SJCRH30 (cell line): Measurements from ENCODE around the gene BCAT1. TPM values are rescaled to one million over a fixed set of nuclear protein-coding genes. Genes with fewer than 3 reads are reported as not detected.
A peak's percentile ranks its signal among the peaks of the same experiment; 100 is the strongest.
"Not testable (repeated sequence)": the region's sequence is repeated elsewhere in the genome, so short reads cannot be mapped to it uniquely, and the experiment has no call there.

ENCODE experiments used
- DNase-seq, 2 experiments: peaks; one replicate each; pipeline ENCODE4 v3.0.0-alpha.2; 2015 to 2020
- H3K27ac ChIP-seq: fragments of 250-450 bp; sonication (Bioruptor Pico); 2 replicates; pipeline ENCODE4 v1.5.1; 2020; ENCODE audit warnings: mild to moderate bottlenecking, moderate library complexity
- H3K27me3 ChIP-seq: fragments of 250-450 bp; sonication (Bioruptor Pico); 2 replicates; pipeline ENCODE4 v1.5.1; 2020; ENCODE audit warnings: mild to moderate bottlenecking, moderate library complexity
- H3K36me3 ChIP-seq: fragments of 250-450 bp; sonication (Bioruptor Pico); 2 replicates; pipeline ENCODE4 v1.5.1; 2020; ENCODE audit warnings: mild to moderate bottlenecking, moderate library complexity
- H3K4me1 ChIP-seq: fragments of 250-450 bp; sonication (Bioruptor Pico); 2 replicates; pipeline ENCODE4 v1.5.1; 2020; ENCODE audit warnings: mild to moderate bottlenecking, moderate library complexity
- H3K4me3 ChIP-seq: fragments of 250-450 bp; sonication (Bioruptor Pico); 2 replicates; pipeline ENCODE4 v1.5.1; 2020; ENCODE audit warnings: mild to moderate bottlenecking, moderate library complexity
- H3K9me3 ChIP-seq: fragments of 250-450 bp; sonication (Bioruptor Pico); replicated peaks from 2 replicates; pipeline ENCODE4 v1.5.1; 2020; ENCODE audit warnings: mild to moderate bottlenecking, moderate library complexity
- total RNA-seq: library from RNA; depleted of rRNA; stranded (reverse); fragments of >200 nt; shearing (Covaris generic); gene quantifications from 2 replicates; pipeline ENCODE4 v1.2.3, GENCODE V29; 2014

The BCAT1 gene
- total RNA-seq, 1 experiment from 2014 or later: 239 TPM

DNA sequence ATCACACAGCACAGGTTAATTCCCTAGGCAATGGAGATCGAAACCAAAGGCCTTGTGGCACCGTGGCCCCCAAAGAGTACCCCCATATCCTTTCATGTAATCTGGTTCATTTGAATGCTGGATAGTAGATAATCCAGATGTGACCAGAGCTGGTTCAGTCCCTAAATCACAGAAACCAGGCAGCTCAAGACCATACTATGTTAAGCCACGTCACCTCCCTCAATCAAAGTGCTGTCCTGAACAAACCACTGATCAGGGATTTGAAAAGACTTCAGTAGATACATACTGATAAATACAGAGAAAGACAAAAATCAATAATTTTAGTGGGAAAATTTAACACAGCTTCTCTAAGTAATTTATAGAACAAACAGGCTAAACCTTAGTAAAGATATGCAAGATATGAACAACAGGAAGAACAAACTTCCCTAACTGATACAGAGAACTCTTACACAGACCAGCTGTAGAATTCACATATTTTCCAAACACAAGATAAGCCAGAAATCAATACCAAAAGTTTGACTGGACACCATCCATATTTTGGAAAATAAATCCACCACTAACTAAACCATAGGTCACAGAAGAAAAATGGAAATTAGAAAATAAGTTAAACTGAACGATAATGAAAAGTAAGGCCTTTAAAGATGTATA lies 67.1 kb downstream of the BCAT1 start:
- Histone ChIP-seq H3K9me3 (no peaks in the 10 kb centered on the region), H3K36me3 (peaks cover 88% of the 10 kb centered on the region), H3K4me1 (no peaks in the 10 kb centered on the region), H3K27me3 (no peaks in the 10 kb centered on the region), H3K4me3 (no peak overlapping the region), H3K27ac (no peak overlapping the region)
- DNase-seq: no peak

- Histone ChIP-seq H3K4me1 (no peaks in the 10 kb centered on the region), H3K36me3 (peaks cover 91% of the 10 kb centered on the region), H3K4me3 (no peak overlapping the region), H3K27me3 (no peaks in the 10 kb centered on the region), H3K27ac (no peak overlapping the region), H3K9me3 (no peaks in the 10 kb centered on the region)
- no peak for DNase-seq
Measured at GRCh38 chr12:24881227-24881626, 67.7 kb downstream of the BCAT1 start.

DNA sequence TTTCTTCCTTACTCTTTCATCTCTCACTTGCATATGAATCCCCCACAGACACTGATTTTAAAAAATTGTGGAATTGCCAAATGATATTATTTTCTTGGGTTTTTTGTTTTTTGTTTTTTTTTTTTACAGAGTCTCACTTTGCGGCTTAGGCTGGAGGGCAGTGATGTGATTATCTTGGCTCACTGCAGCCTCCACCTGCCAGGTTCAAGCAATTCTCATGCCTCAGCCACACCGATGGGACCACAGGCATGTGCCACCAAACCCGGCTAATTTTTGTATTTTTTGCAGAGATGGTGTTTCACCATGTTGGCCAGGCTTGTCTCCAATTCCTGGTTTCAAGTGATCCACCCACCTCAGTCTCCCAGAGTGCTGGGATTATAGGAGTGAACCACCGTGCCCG lies 68.2 kb downstream of the BCAT1 start:
- H3K9me3 ChIP-seq: no peaks in the 10 kb centered on the region
- no peaks in the 10 kb centered on the region for H3K27me3 ChIP-seq
- no peaks in the 10 kb centered on the region for H3K4me1 ChIP-seq
- no peak for DNase-seq
- peaks cover 92% of the 10 kb centered on the region for H3K36me3 ChIP-seq
- H3K4me3 ChIP-seq: no peak overlapping the region
- H3K27ac ChIP-seq: no peak overlapping the region

- Histone ChIP-seq H3K36me3 (peaks cover 93% of the 10 kb centered on the region), H3K27me3 (no peaks in the 10 kb centered on the region), H3K4me1 (no peaks in the 10 kb centered on the region), H3K4me3 (no peak overlapping the region), H3K9me3 (no peaks in the 10 kb centered on the region; the same call in 1 of the 2 replicates), H3K27ac (no peak overlapping the region)
- no peak for DNase-seq
Measured at GRCh38 chr12:24879644-24880043, 69.3 kb downstream of the BCAT1 start.

- Histone ChIP-seq H3K4me1 (no peaks in the 10 kb centered on the region; the same call in 1 of the 2 replicates), H3K9me3 (no peaks in the 10 kb centered on the region; the same call in 1 of the 2 replicates), H3K4me3 (no peak overlapping the region), H3K27ac (no peak overlapping the region), H3K36me3 (peaks cover 100% of the 10 kb centered on the region), H3K27me3 (no peaks in the 10 kb centered on the region)
- DNase-seq: no peak
Measured at GRCh38 chr12:24875014-24875413, 73.9 kb downstream of the BCAT1 start.

- no peak for DNase-seq
- no peak overlapping the region for H3K4me3 ChIP-seq
- no peaks in the 10 kb centered on the region for H3K27me3 ChIP-seq
- H3K9me3 ChIP-seq: no peaks in the 10 kb centered on the region; the same call in 1 of the 2 replicates
- H3K36me3 ChIP-seq: peaks cover 96% of the 10 kb centered on the region
- no peak overlapping the region for H3K27ac ChIP-seq
- no peaks in the 10 kb centered on the region; the same call in 1 of the 2 replicates for H3K4me1 ChIP-seq
Measured at GRCh38 chr12:24872211-24872610, 76.7 kb downstream of the BCAT1 start.

DNA sequence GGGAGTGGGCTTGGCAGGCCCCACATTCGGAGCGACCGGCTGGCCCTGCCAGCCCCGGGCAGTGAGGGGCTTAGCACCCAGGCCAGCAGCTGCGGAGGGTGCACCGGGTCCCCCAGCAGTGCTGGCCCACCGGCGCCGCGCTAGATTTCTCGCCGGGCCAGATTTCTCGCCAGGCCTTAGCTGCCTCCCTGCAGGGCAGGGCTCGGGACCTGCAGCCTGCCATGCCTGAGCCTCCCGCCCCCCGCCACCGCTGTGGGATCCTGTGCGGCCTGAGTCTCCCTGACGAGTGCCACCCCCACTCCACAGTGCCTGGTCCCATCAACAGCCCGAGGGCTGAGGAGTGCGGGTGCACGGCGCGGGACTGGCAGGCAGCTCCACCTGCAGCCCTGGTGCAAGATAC lies 82.8 kb downstream of the BCAT1 start:
- H3K27ac ChIP-seq, H3K4me3 ChIP-seq, H3K27me3 ChIP-seq, H3K9me3 ChIP-seq, DNase-seq: not testable (repeated sequence)
- peaks cover 73% of the 10 kb centered on the region for H3K36me3 ChIP-seq
- peaks cover 21% of the 10 kb centered on the region for H3K4me1 ChIP-seq

GRCh38 chr12:24864796-24865125 lies 84.1 kb downstream of the BCAT1 start:
- peak overlapping the region; percentile 43 for H3K27ac ChIP-seq
- H3K9me3 ChIP-seq: no peaks in the 10 kb centered on the region
- peaks cover 73% of the 10 kb centered on the region for H3K36me3 ChIP-seq
- no peak overlapping the region for H3K4me3 ChIP-seq
- H3K27me3 ChIP-seq: no peaks in the 10 kb centered on the region
- H3K4me1 ChIP-seq: peaks cover 21% of the 10 kb centered on the region
- DNase-seq: peak; percentile 70 to 89

GRCh38 chr12:24861766-24862540 lies 86.9 kb downstream of the BCAT1 start:
- Histone ChIP-seq H3K27me3 (no peaks in the 10 kb centered on the region), H3K27ac (no peak overlapping the region), H3K9me3 (no peaks in the 10 kb centered on the region), H3K4me1 (peaks cover 21% of the 10 kb centered on the region), H3K4me3 (no peak overlapping the region), H3K36me3 (peaks cover 74% of the 10 kb centered on the region)
- no peak for DNase-seq

DNA sequence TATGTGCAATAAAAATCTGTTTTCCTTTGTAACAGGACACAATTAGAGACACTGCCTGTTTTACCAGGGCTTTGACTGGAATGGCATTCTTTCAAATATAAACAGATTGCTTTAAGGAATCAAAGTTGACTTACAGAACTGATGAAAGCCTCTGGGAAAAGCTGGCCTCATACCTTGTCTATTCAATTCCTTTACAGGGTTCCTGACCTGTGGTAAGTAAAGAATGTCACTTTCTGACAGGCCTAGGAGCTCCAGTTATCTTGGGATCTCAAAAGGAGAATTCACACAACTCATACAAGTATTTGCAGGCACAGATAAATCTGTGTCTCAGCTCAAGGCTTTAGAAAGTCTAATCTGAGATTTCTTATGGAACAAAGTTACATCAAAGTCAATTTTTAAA lies 88.4 kb downstream of the BCAT1 start:
- Histone ChIP-seq H3K9me3 (no peaks in the 10 kb centered on the region), H3K4me1 (peaks cover 21% of the 10 kb centered on the region), H3K27ac (no peak overlapping the region), H3K27me3 (no peaks in the 10 kb centered on the region), H3K36me3 (peaks cover 65% of the 10 kb centered on the region), H3K4me3 (no peak overlapping the region)
- no peak for DNase-seq

DNA sequence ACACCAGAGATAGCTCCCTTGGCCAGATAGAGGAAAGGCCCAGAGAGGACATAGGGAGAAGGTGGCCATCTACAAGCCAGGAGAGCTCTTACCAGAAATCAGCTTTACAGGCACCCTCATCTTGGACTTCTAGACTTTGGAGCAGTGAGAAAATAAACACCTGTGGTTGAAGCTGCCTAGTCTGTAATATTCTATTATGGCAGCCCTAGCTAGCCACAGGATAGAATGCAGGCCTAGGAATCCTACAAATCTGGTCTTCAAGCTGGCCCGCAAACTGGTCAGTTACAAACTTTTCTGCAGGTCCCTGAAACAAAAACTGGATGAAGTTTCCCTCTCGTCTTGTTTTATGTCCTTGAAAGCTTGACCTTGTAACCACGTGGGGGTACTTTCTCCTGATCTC lies 92.4 kb downstream of the BCAT1 start:
- no peaks in the 10 kb centered on the region; the same call in 1 of the 2 replicates for H3K4me1 ChIP-seq
- H3K27ac ChIP-seq: no peak overlapping the region
- DNase-seq: no peak
- H3K36me3 ChIP-seq: peaks cover 71% of the 10 kb centered on the region
- no peaks in the 10 kb centered on the region for H3K27me3 ChIP-seq
- H3K9me3 ChIP-seq: no peaks in the 10 kb centered on the region; the same call in 1 of the 2 replicates
- H3K4me3 ChIP-seq: no peak overlapping the region

GRCh38 chr12:24854908-24855307 lies 94.0 kb downstream of the BCAT1 start:
- H3K36me3 ChIP-seq: peaks cover 61% of the 10 kb centered on the region
- H3K27me3 ChIP-seq: no peaks in the 10 kb centered on the region
- H3K4me3 ChIP-seq: no peak overlapping the region
- H3K4me1 ChIP-seq: no peaks in the 10 kb centered on the region; the same call in 1 of the 2 replicates
- H3K9me3 ChIP-seq: no peaks in the 10 kb centered on the region; the same call in 1 of the 2 replicates
- H3K27ac ChIP-seq: no peak overlapping the region
- DNase-seq: no peak

DNA sequence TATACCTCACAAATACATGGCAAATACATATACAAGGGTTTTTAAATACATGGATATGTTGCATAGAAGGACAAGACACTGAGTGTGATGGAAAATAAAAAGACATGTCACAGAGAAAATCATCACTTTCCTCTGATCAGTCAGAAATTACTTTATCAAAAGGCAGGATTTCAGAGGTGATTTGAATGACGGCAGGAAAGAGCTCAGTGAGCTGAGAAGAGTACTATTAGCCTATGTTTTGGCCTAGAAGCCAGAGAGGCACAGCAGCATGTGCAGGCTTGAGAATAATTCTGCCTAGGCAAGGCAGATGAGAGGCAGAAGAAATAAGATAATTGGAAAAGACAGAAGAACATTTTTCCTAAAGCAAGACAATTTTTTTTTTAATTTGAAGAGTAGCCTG lies 94.9 kb downstream of the BCAT1 start:
- H3K27ac ChIP-seq: no peak overlapping the region
- no peak for DNase-seq
- no peaks in the 10 kb centered on the region; the same call in 1 of the 2 replicates for H3K9me3 ChIP-seq
- H3K27me3 ChIP-seq: no peaks in the 10 kb centered on the region
- H3K4me1 ChIP-seq: no peaks in the 10 kb centered on the region; the same call in 1 of the 2 replicates
- peaks cover 64% of the 10 kb centered on the region for H3K36me3 ChIP-seq
- no peak overlapping the region for H3K4me3 ChIP-seq

DNA sequence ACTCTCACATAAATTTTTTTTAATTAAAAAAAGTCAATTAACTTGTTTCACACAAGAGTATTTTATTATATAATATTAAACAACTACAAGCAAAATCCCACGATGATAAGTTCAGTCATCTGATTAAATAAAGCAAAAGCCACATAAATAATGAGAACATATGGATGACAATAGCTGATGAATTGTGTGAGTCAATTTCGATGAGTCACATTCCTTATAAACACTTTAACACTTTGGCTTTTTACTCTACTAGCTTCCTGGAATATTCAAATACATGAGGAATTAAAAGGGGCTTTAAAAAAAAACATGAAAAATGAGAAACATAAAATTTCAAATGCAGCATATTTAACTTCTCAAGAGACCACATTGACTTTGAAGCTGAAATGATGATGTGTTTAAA lies 95.3 kb downstream of the BCAT1 start:
- no peaks in the 10 kb centered on the region; the same call in 1 of the 2 replicates for H3K4me1 ChIP-seq
- H3K9me3 ChIP-seq: no peaks in the 10 kb centered on the region; the same call in 1 of the 2 replicates
- H3K27me3 ChIP-seq: no peaks in the 10 kb centered on the region
- no peak overlapping the region for H3K4me3 ChIP-seq
- no peak overlapping the region for H3K27ac ChIP-seq
- no peak for DNase-seq
- H3K36me3 ChIP-seq: peaks cover 64% of the 10 kb centered on the region

DNA sequence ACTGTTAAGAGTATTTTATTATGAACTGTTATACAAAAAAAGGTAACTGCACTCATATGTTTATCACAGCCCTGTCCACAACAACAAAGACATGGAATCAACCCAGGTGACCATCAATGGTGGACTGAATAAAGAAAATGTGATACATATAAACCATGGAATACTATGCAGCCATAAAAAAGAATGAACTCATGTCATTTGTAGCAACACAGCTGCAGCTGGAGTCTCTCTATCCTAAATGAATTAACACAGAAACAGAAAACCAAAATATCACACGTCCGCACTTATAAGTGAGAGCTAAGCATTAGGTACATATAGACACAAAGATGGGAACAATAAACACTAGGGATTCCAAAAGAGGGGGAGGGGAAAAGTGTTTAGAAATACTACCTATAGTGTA lies 95.8 kb downstream of the BCAT1 start:
- no peaks in the 10 kb centered on the region; the same call in 1 of the 2 replicates for H3K9me3 ChIP-seq
- no peaks in the 10 kb centered on the region for H3K27me3 ChIP-seq
- no peak overlapping the region for H3K4me3 ChIP-seq
- DNase-seq: no peak
- peaks cover 64% of the 10 kb centered on the region for H3K36me3 ChIP-seq
- H3K4me1 ChIP-seq: no peaks in the 10 kb centered on the region; the same call in 1 of the 2 replicates
- no peak overlapping the region for H3K27ac ChIP-seq
